H1 (cell line): ENCODE data around the gene ZNF888.

Source experiments
- POLR2AphosphoS5 ChIP-seq: IDR thresholded peaks from 2 replicates; pipeline ENCODE4 v1.6.1; 2011; ENCODE audit warnings: low read depth, low read length
- TF ChIP-seq, protein P1 (sequence below), 3 experiments: IDR thresholded peaks; 1 replicate in 2 of 3; 2 replicates in 1 of 3; pipeline versions ENCODE4 v1.5.1 to v1.6.1; 2011; ENCODE audit warnings: low read length in 3 of 3, mild to moderate bottlenecking in 3 of 3, inconsistent platforms in 2 of 3, low read depth in 1 of 3, moderate library complexity in 1 of 3; ENCODE audit not compliant: insufficient read depth in 1 of 3; ENCODE audit errors: control extremely low read depth in 1 of 3

DNA sequence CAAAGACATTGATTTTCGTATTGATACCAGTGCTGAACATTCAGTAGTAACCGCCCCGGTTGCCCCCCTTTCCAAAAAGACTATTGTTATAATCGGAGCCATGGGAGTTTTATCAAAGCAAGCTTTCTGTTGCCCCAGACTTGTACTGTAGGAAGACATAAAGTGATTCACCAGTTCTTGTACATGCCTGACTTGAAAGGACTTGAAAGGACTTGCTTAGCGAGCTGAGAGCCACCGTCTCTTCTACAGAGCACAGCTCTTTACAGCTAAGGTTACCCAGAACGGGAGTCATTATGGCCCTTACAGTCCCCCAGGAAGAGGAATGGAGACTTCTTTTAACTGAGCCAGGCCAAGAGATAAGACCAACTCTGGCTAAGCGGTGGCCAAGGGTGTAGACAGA, 34.4 kb upstream of the ZNF888 start:
- TF ChIP-seq, protein P1, sequence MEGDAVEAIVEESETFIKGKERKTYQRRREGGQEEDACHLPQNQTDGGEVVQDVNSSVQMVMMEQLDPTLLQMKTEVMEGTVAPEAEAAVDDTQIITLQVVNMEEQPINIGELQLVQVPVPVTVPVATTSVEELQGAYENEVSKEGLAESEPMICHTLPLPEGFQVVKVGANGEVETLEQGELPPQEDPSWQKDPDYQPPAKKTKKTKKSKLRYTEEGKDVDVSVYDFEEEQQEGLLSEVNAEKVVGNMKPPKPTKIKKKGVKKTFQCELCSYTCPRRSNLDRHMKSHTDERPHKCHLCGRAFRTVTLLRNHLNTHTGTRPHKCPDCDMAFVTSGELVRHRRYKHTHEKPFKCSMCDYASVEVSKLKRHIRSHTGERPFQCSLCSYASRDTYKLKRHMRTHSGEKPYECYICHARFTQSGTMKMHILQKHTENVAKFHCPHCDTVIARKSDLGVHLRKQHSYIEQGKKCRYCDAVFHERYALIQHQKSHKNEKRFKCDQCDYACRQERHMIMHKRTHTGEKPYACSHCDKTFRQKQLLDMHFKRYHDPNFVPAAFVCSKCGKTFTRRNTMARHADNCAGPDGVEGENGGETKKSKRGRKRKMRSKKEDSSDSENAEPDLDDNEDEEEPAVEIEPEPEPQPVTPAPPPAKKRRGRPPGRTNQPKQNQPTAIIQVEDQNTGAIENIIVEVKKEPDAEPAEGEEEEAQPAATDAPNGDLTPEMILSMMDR (IDR thresholded peaks at IDR 0.05; ENCODE audit: control extremely low read depth in 1 of 3, insufficient read depth in 1 of 3, low read depth in 1 of 3, low read length in 3 of 3): no peak
- no peak for TF ChIP-seq POLR2AphosphoS5
